Mesenchymal stem cell (in vitro differentiated cells and primary cell): ENCODE results near the gene PTHLH.

Experiments used
- DNase-seq: peaks from one replicate; pipeline ENCODE4 v3.0.0-alpha.2; 2013
- H2AFZ ChIP-seq: one replicate; pipeline ENCODE4 v1.6.1; 2013; ENCODE audit warnings: low read depth, mild to moderate bottlenecking, control low read depth, inconsistent platforms, low read length, moderate library complexity
- H2AK5ac ChIP-seq: 2 replicates; pipeline ENCODE4 v1.6.1; 2013; ENCODE audit warnings: low read length, moderate library complexity, mild to moderate bottlenecking, inconsistent platforms; ENCODE audit not compliant: severe bottlenecking
- H2BK120ac ChIP-seq: one replicate; pipeline ENCODE4 v1.6.1; 2013; ENCODE audit warnings: low read depth, mild to moderate bottlenecking, inconsistent platforms, low read length, moderate library complexity
- H2BK12ac ChIP-seq, 2 experiments: one replicate each; pipeline ENCODE4 v1.6.1; 2013; ENCODE audit warnings: inconsistent platforms in 2 of 2, low read length in 2 of 2, mild to moderate bottlenecking in 2 of 2, moderate library complexity in 2 of 2, control low read depth in 1 of 2
- H2BK15ac ChIP-seq: one replicate; pipeline ENCODE4 v1.6.1; 2013; ENCODE audit warnings: mild to moderate bottlenecking, low read depth, inconsistent platforms; ENCODE audit not compliant: poor library complexity, severe bottlenecking
- H2BK5ac ChIP-seq: 2 replicates; pipeline ENCODE4 v1.6.1; 2013; ENCODE audit warnings: low read depth, mild to moderate bottlenecking, low read length, control low read depth, inconsistent platforms; ENCODE audit not compliant: poor library complexity, severe bottlenecking
- H3K14ac ChIP-seq, 2 experiments: one replicate each; pipeline ENCODE4 v1.6.1; 2013; ENCODE audit warnings: inconsistent platforms in 2 of 2, low read length in 2 of 2, control low read depth in 1 of 2, mild to moderate bottlenecking in 1 of 2, moderate library complexity in 1 of 2
- H3K18ac ChIP-seq, 2 experiments: one replicate each; pipeline ENCODE4 v1.6.1; 2013; ENCODE audit warnings: inconsistent platforms in 2 of 2, low read length in 2 of 2, control low read depth in 1 of 2, low read depth in 1 of 2, mild to moderate bottlenecking in 1 of 2
- H3K23ac ChIP-seq, 2 experiments: one replicate each; pipeline ENCODE4 v1.6.1; 2013; ENCODE audit warnings: inconsistent platforms in 2 of 2, low read length in 2 of 2, mild to moderate bottlenecking in 2 of 2, moderate library complexity in 2 of 2, control low read depth in 1 of 2
- H3K27ac ChIP-seq: 2 replicates; pipeline ENCODE4 v1.5.1; 2013; ENCODE audit warnings: mild to moderate bottlenecking, moderate library complexity, low read length, control low read depth, inconsistent platforms; ENCODE audit not compliant: poor library complexity, severe bottlenecking
- H3K27me3 ChIP-seq, 2 experiments: 2 replicates each; pipeline versions ENCODE4 v1.6.1 to v1.7.0; 2013; ENCODE audit warnings: low read length in 2 of 2, mild to moderate bottlenecking in 2 of 2, moderate library complexity in 2 of 2, control low read depth in 1 of 2, inconsistent platforms in 1 of 2; ENCODE audit not compliant: control insufficient read depth in 1 of 2, insufficient read depth in 1 of 2
- H3K36me3 ChIP-seq, 2 experiments: 2 replicates each; pipeline versions ENCODE4 v1.6.1 to v1.7.0; 2013; ENCODE audit warnings: low read length in 2 of 2, control low read depth in 1 of 2, inconsistent platforms in 1 of 2, low read depth in 1 of 2, mild to moderate bottlenecking in 1 of 2; ENCODE audit not compliant: insufficient read depth in 2 of 2, control insufficient read depth in 1 of 2
- H3K4ac ChIP-seq, 2 experiments: one replicate each; pipeline ENCODE4 v1.6.1; 2013; ENCODE audit warnings: inconsistent platforms in 2 of 2, low read length in 2 of 2, mild to moderate bottlenecking in 2 of 2, moderate library complexity in 2 of 2, control low read depth in 1 of 2, low read depth in 1 of 2
- H3K4me1 ChIP-seq: 2 replicates; pipeline ENCODE4 v1.6.1; 2013; ENCODE audit warnings: low read depth, low read length, control low read depth; ENCODE audit not compliant: control insufficient read depth, insufficient read depth
- H3K4me2 ChIP-seq: 2 replicates; pipeline ENCODE4 v1.6.1; 2013; ENCODE audit warnings: low read length, mild to moderate bottlenecking, inconsistent platforms; ENCODE audit not compliant: poor library complexity, severe bottlenecking
- H3K4me3 ChIP-seq, 2 experiments: 2 replicates each; pipeline versions ENCODE4 v1.5.1 to v1.7.0; 2013; ENCODE audit warnings: low read length in 2 of 2, mild to moderate bottlenecking in 2 of 2, control low read depth in 1 of 2, low read depth in 1 of 2; ENCODE audit not compliant: insufficient read depth in 1 of 2
- H3K79me1 ChIP-seq: replicated peaks from 2 replicates; pipeline ENCODE4 v1.6.1; 2013; ENCODE audit warnings: mild to moderate bottlenecking, control low read depth, low read length, inconsistent platforms; ENCODE audit not compliant: poor library complexity, severe bottlenecking
- H3K9ac ChIP-seq: 2 replicates; pipeline ENCODE4 v1.7.0; 2013; ENCODE audit warnings: mild to moderate bottlenecking, low read length, moderate library complexity
- H3K9me3 ChIP-seq: 2 replicates; pipeline ENCODE4 v1.7.0; 2013; ENCODE audit warnings: mild to moderate bottlenecking, low read length; ENCODE audit not compliant: control insufficient read depth
- H4K8ac ChIP-seq: one replicate; pipeline ENCODE4 v1.6.1; 2013; ENCODE audit warnings: inconsistent platforms, mild to moderate bottlenecking, low read length, moderate library complexity
- H4K91ac ChIP-seq: one replicate; pipeline ENCODE4 v1.6.1; 2013; ENCODE audit warnings: mild to moderate bottlenecking, low read length, inconsistent platforms
- WGBS: methylation state at CpG from one replicate; pipeline ENCODE4 v1.1.7; 2013; ENCODE audit warnings: mixed read lengths; 5-methylcytosine and 5-hydroxymethylcytosine counted together

Gene PTHLH

DNA sequence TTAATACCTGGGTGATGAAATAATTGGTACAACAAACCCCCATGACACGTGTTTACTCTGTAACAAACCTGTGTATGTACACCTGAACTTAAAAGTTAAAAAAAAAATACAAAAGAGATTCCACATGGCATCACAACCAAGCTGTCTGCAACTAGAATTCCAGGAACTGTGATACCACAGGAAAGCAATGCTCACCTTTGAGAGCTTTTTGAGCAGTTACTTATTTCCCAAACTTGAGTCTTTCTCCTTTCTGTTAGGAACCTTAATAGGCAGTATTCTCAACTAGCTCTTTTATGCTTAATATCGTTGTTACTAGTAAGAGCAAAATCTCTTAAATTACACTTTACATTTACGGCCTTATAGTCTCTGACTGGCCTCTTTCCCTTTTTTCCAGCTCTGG, 15.2 kb downstream of the PTHLH start:
- Histone ChIP-seq H2BK15ac (no peak overlapping the region), H2BK120ac (no peak overlapping the region), H3K9ac (no peak overlapping the region), H3K79me1 (no peaks in the 10 kb centered on the region), H3K4me1 (no peaks in the 10 kb centered on the region), H3K4me2 (no peak overlapping the region), H3K14ac (no peak overlapping the region), H2BK12ac (no peak overlapping the region), H3K18ac (no peak overlapping the region), H3K27me3 (no peaks in the 10 kb centered on the region), H4K8ac (no peak overlapping the region), H3K4ac (no peak overlapping the region), H3K36me3 (peaks cover 0 to 52% of the 10 kb centered on the region in 2 experiments), H3K9me3 (no peaks in the 10 kb centered on the region), H2BK5ac (no peak overlapping the region), H2AK5ac (no peak overlapping the region), H4K91ac (no peak overlapping the region), H2AFZ (no peak overlapping the region), H3K27ac (no peak overlapping the region), H3K4me3 (no peak overlapping the region), H3K23ac (no peak overlapping the region)
- WGBS = 91% methylated on average over 3 of the region's 3 CpGs
- no peak for DNase-seq

DNA sequence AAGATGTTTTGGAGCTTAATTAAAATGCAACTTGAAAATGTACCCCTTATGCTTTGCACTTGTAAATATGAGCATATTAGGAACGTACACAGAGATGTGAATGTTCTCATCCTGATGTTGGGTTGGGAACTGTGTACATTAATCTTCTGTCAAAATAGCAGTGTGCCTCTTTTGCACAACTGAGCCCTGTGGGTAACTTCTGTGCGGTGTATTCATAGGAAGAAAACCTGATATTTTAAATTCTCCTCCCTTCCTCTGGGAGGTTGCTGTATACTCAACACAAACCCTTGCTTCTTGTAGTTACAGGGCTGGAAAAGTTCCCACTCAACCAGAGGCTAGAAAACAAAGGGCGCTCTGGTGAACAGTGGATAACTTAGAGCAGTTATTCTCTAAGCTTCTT, 18.7 kb downstream of the PTHLH start:
- H3K4ac ChIP-seq = no peak overlapping the region
- 92% methylated on average over 2 of the region's 3 CpGs for WGBS

DNA sequence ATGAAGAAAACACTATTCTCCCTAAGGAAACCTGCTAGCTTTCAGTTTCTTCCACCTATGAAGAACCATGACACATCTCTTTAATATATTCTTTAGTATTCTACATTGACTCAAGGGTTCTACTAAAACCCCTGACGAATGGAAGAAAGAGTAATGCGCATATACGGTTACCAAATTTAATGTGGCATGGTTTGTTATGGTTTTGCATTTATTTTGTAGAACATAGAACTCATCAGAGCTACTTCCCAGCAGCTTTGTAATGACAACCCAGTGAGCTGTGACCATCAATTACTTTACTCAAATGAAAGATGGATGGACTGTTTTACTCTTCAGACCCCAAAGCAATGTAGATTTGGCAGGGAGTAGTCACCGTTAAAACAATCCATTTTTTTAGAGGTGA, 19.2 kb downstream of the PTHLH start:
- Histone ChIP-seq H3K4me2 (no peak overlapping the region), H2BK12ac (no peak overlapping the region), H3K27me3 (no peaks in the 10 kb centered on the region), H2BK15ac (no peak overlapping the region), H3K79me1 (no peaks in the 10 kb centered on the region), H2AK5ac (no peak overlapping the region), H3K4me1 (no peaks in the 10 kb centered on the region), H3K23ac (no peak overlapping the region), H2AFZ (no peak overlapping the region), H2BK120ac (no peak overlapping the region), H3K18ac (no peak overlapping the region), H3K36me3 (peaks cover 0 to 14% of the 10 kb centered on the region in 2 experiments), H3K27ac (no peak overlapping the region), H4K91ac (no peak overlapping the region), H3K4me3 (no peak overlapping the region), H3K9me3 (no peaks in the 10 kb centered on the region), H4K8ac (no peak overlapping the region), H3K4ac (no peak overlapping the region), H2BK5ac (no peak overlapping the region), H3K9ac (no peak overlapping the region), H3K14ac (no peak overlapping the region)
- DNase-seq = no peak
- 93% methylated on average over 3 of the region's 4 CpGs for whole genome bisulfite sequencing

More for the DNA sequence above, 18.7 kb downstream of the PTHLH start:
- H2BK12ac ChIP-seq = no peak overlapping the region
- H3K14ac ChIP-seq = no peak overlapping the region
- no peak overlapping the region for H3K4me3 ChIP-seq
- H3K4me2 ChIP-seq = no peak overlapping the region
- no peak overlapping the region for H2AFZ ChIP-seq
- H3K18ac ChIP-seq = no peak overlapping the region
- no peak overlapping the region for H2BK15ac ChIP-seq
- H3K9me3 ChIP-seq = no peaks in the 10 kb centered on the region
- H2BK120ac ChIP-seq = no peak overlapping the region
- no peak overlapping the region for H4K91ac ChIP-seq
- H3K23ac ChIP-seq = no peak overlapping the region
- no peaks in the 10 kb centered on the region for H3K79me1 ChIP-seq
- H2AK5ac ChIP-seq = no peak overlapping the region
- no peaks in the 10 kb centered on the region for H3K27me3 ChIP-seq
- H3K9ac ChIP-seq = no peak overlapping the region
- no peak overlapping the region for H2BK5ac ChIP-seq
- peaks cover 0 to 19% of the 10 kb centered on the region in 2 experiments for H3K36me3 ChIP-seq
- DNase-seq = no peak
- H4K8ac ChIP-seq = no peak overlapping the region
- H3K27ac ChIP-seq = no peak overlapping the region
- no peaks in the 10 kb centered on the region for H3K4me1 ChIP-seq

DNA sequence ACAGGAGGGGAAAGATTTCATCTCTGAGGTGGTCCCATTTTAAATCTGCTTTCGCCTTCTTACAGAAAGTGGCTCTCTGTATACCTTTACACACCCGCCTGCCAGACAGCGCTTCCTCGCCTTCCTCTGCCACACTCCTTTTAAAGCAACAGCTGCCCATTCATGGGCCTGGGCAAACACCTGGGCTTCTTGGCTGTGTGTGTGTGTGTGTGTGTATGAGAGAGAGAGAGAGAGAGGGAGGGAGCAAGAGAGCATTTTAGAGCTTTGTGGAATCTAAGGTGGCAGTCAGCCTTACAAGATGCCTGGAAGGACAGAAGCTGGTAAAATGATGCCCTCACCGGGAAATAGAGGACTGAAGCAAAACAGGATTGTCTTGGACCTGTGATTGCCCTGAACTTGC, 20.0 kb downstream of the PTHLH start:
- no peak overlapping the region for H2BK120ac ChIP-seq
- no peak overlapping the region for H2AFZ ChIP-seq
- H4K8ac ChIP-seq = no peak overlapping the region
- H3K9me3 ChIP-seq = no peaks in the 10 kb centered on the region
- no peak overlapping the region for H2AK5ac ChIP-seq
- no peak overlapping the region for H2BK12ac ChIP-seq
- no peaks in the 10 kb centered on the region for H3K27me3 ChIP-seq
- no peak overlapping the region for H3K4me3 ChIP-seq
- H3K18ac ChIP-seq = no peak overlapping the region
- H2BK5ac ChIP-seq = no peak overlapping the region
- H3K4ac ChIP-seq = no peak overlapping the region
- no peaks in the 10 kb centered on the region for H3K4me1 ChIP-seq
- no peak overlapping the region for H3K14ac ChIP-seq
- H3K9ac ChIP-seq = no peak overlapping the region
- peaks cover 0 to 6% of the 10 kb centered on the region in 2 experiments for H3K36me3 ChIP-seq
- DNase-seq = no peak
- no peak overlapping the region for H2BK15ac ChIP-seq
- H3K27ac ChIP-seq = no peak overlapping the region
- 100% methylated on average over 1 of the region's 5 CpGs for whole genome bisulfite sequencing
- no peak overlapping the region for H4K91ac ChIP-seq
- H3K4me2 ChIP-seq = no peak overlapping the region
- no peaks in the 10 kb centered on the region for H3K79me1 ChIP-seq
- H3K23ac ChIP-seq = no peak overlapping the region
